Osteocyte (in vitro differentiated cells): ENCODE measurements around the gene GABRA4. TPM values are rescaled to one million over a fixed set of nuclear protein-coding genes. Genes with fewer than 3 reads are reported as not detected.

Source experiments
- DNase-seq: peaks from one replicate; pipeline ENCODE4 v3.0.0; 2021; ENCODE audit warnings: mixed read lengths; ENCODE audit not compliant: unreplicated experiment; ENCODE audit errors: extremely low spot score
- H3K27ac Mint-ChIP-seq: one replicate; pipeline ENCODE4 v1.8.0; 2021; ENCODE audit warnings: mild to moderate bottlenecking, mixed read lengths; ENCODE audit not compliant: unreplicated experiment
- H3K27me3 Mint-ChIP-seq: one replicate; pipeline ENCODE4 v1.8.0; 2021; ENCODE audit warnings: mixed read lengths; ENCODE audit not compliant: unreplicated experiment
- H3K36me3 Mint-ChIP-seq: one replicate; pipeline ENCODE4 v1.8.0; 2021; ENCODE audit warnings: mixed read lengths; ENCODE audit not compliant: unreplicated experiment
- H3K4me1 Mint-ChIP-seq: one replicate; pipeline ENCODE4 v1.8.0; 2021; ENCODE audit warnings: mixed read lengths; ENCODE audit not compliant: unreplicated experiment
- H3K4me3 Mint-ChIP-seq: one replicate; pipeline ENCODE4 v1.8.0; 2021; ENCODE audit warnings: mild to moderate bottlenecking, moderate library complexity, mixed read lengths; ENCODE audit not compliant: unreplicated experiment
- H3K9me3 Mint-ChIP-seq: one replicate; pipeline ENCODE4 v1.8.0; 2021; ENCODE audit warnings: mixed read lengths; ENCODE audit not compliant: unreplicated experiment
- total RNA-seq: library from RNA; stranded (reverse); gene quantifications from 2 replicates; pipeline ENCODE4 v1.2.1, GENCODE V29; 2021
- TF ChIP-seq, protein P1 (sequence below): fragments of 200-600 bp; sonication (generic); IDR thresholded peaks from 2 replicates; pipeline ENCODE4 v1.5.0; 2021; ENCODE audit warnings: antibody characterized with exemption, mild to moderate bottlenecking, moderate library complexity

Gene GABRA4
- total RNA-seq, 1 donor from 2014 or later, result not detected

DNA sequence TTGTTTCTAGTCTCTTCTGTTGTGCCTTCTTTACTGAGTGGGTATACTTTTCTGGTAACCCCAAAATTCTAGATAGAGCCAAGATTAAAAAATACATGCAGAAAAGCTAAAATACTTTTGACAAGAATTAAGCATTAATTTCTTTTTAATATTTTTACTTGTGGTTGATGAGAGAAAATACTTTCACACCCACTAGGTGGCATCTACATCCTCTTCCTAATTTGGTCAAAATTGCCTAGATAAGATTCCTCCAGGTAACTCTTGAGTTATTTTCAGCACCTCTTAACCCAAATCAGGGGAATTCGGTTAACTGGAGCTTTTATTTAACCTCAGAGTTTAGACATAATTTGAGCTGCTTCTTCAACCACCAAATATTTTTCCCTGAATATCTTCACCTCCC is 55.9 kb downstream of the GABRA4 start:
- Mint-ChIP-seq H3K9me3 (no peaks in the 10 kb centered on the region), H3K36me3 (no peaks in the 10 kb centered on the region), H3K27me3 (peaks cover 46% of the 10 kb centered on the region), H3K4me3 (no peak overlapping the region), H3K27ac (no peak overlapping the region), H3K4me1 (no peaks in the 10 kb centered on the region)
- TF ChIP-seq, protein P1, sequence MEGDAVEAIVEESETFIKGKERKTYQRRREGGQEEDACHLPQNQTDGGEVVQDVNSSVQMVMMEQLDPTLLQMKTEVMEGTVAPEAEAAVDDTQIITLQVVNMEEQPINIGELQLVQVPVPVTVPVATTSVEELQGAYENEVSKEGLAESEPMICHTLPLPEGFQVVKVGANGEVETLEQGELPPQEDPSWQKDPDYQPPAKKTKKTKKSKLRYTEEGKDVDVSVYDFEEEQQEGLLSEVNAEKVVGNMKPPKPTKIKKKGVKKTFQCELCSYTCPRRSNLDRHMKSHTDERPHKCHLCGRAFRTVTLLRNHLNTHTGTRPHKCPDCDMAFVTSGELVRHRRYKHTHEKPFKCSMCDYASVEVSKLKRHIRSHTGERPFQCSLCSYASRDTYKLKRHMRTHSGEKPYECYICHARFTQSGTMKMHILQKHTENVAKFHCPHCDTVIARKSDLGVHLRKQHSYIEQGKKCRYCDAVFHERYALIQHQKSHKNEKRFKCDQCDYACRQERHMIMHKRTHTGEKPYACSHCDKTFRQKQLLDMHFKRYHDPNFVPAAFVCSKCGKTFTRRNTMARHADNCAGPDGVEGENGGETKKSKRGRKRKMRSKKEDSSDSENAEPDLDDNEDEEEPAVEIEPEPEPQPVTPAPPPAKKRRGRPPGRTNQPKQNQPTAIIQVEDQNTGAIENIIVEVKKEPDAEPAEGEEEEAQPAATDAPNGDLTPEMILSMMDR, result peak; percentile 41
- no peak for DNase-seq

- H3K4me3 Mint-ChIP-seq, result no peak overlapping the region
- H3K27ac Mint-ChIP-seq, result no peak overlapping the region
- TF ChIP-seq, protein P1, result no peak
- no peaks in the 10 kb centered on the region for H3K9me3 Mint-ChIP-seq
- peaks cover 47% of the 10 kb centered on the region for H3K27me3 Mint-ChIP-seq
- no peaks in the 10 kb centered on the region for H3K36me3 Mint-ChIP-seq
- H3K4me1 Mint-ChIP-seq, result no peaks in the 10 kb centered on the region
- no peak for DNase-seq
Measured at GRCh38 chr4:46934726-46935125, 58.7 kb downstream of the GABRA4 start.

- no peak overlapping the region for H3K27ac Mint-ChIP-seq
- no peaks in the 10 kb centered on the region for H3K4me1 Mint-ChIP-seq
- H3K9me3 Mint-ChIP-seq, result no peaks in the 10 kb centered on the region
- TF ChIP-seq, protein P1, result no peak
- no peak for DNase-seq
- no peak overlapping the region for H3K4me3 Mint-ChIP-seq
- H3K36me3 Mint-ChIP-seq, result no peaks in the 10 kb centered on the region
- H3K27me3 Mint-ChIP-seq, result peaks cover 42% of the 10 kb centered on the region
Measured at GRCh38 chr4:46933686-46934085, 59.7 kb downstream of the GABRA4 start.

GRCh38 chr4:46931981-46932380 is 61.4 kb downstream of the GABRA4 start:
- no peak for DNase-seq
- Mint-ChIP-seq H3K4me1 (no peaks in the 10 kb centered on the region), H3K4me3 (no peak overlapping the region), H3K27ac (no peak overlapping the region), H3K9me3 (no peaks in the 10 kb centered on the region), H3K27me3 (peaks cover 50% of the 10 kb centered on the region), H3K36me3 (no peaks in the 10 kb centered on the region)
- TF ChIP-seq, protein P1, result peak; percentile 70

DNA sequence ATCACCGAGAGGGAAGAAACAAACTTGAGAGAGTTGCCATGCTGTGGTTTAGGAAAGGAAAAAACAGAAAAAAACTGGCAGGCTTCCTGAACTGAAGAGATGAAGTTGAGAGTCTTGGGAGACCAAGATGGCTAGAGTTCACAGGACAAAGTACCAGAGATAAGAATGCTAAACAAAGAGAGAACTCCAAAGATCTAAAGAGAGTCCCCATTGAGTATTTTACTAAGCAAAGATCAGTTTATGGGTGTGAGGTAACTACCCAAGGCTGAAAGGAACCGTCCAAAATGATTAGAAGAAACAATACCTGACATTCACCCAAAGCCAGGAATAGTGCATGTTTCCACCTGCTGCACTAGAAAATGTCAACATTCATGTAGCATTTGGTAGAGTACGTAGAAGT is 62.5 kb downstream of the GABRA4 start:
- TF ChIP-seq, protein P1, result no peak

More for the DNA sequence above, 62.5 kb downstream of the GABRA4 start:
- Mint-ChIP-seq H3K4me3 (no peak overlapping the region), H3K9me3 (no peaks in the 10 kb centered on the region), H3K36me3 (no peaks in the 10 kb centered on the region), H3K27ac (no peak overlapping the region), H3K4me1 (no peaks in the 10 kb centered on the region), H3K27me3 (peaks cover 59% of the 10 kb centered on the region)
- no peak for DNase-seq
